ENCODE data around the gene TANC1.

The TANC1 gene

GRCh38 chr2:159211447-159212396 lies 243.3 kb downstream of the TANC1 start:
- in situ Hi-C loops (cut with MboI; ENCODE audit: low sequenced_read_pairs), result no loop called here

DNA sequence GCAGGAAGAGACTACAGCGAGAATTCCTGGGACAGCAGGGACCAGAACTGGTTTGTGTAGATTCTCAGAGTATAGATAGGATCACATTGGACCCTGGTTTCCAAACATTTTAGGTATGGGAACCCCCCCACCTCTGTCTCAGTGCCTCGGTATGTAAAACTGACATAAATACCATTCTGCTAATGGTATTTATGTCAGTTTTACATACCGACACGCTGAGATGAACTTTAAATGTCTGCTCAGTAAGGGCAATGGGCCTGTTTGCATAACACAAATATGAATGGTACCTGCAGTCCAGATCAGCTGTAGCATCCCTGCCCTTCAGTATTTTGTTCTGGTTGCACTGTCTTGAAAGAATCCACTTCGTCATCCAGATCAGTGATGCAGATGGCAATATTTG lies 244.9 kb downstream of the TANC1 start:
- in situ Hi-C loops (cut with MboI; ENCODE audit: low sequenced_read_pairs), result no loop called here

DNA sequence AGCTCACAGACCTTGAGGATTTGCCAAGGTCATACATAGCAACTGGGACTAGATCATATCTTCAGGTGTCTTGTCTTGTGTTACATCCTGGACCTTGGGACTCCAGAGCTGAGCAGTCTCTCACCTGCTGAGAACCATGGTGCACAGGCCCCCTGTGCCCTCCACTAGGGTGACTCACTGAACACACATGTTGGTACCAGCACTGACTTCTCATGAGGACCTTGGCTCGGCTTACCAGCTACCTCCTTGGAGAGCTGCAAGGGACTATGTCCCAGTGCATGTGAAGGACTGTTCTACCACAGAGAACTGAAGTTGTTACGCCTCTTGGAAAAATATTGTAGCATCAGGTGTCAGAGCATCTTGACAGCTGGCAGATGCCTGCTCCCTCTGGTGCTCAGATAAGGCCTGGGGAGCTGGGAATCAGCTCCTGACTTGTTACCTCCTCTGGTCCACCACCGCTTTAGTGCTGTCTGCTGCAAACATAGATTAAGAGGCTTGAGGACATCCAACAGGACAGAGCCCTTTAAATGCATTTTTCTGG lies 246.0 kb downstream of the TANC1 start:
- in situ Hi-C loops (cut with MboI; ENCODE audit: low sequenced_read_pairs), result no loop called here

- in situ Hi-C loops (cut with MboI; ENCODE audit: low sequenced_read_pairs), result no loop called here
These were observed 246.7 kb downstream of the TANC1 start for GRCh38 chr2:159215116-159215515.

DNA sequence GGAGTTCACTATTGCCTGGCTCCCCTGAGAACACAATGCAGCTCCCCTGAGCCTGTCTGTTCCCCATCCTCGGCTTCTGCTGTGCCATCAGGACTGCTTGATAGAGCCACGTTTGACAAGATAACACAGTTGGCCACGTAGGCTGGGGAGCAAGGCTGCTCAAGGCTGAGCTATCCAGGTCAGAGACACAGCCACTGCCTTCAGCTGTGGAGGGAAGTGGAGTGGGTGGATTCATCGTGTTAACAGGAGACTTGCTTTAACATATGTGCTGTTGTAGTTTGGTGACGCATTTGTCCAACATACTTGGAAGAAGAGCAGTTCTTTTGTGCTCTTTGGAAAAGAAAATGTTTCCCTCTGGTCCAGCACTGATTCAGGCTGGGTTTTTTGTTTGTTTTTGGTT lies 249.2 kb downstream of the TANC1 start:
- in situ Hi-C loops (cut with MboI; ENCODE audit: low sequenced_read_pairs), result no loop called here

DNA sequence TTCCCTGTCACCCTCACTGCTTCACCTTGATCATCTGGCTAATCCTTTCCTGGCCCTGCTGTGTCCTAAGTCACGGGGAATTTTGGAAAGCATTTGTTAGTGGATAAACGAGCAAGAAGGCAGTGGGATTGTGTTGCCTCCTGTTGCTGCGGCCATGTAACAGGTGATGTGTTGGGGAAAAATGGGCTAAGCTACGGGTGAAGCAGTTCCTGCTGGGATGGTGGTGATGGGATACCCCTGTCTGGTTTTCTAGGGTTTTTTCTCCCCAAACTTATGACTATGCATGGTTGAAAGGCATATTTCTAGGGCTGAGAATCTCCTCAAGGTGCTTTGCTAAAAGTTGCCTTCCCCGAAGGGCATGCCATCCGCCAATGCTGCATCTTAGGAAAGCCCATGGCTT lies 249.9 kb downstream of the TANC1 start:
- in situ Hi-C loops (cut with MboI; ENCODE audit: low sequenced_read_pairs), result no loop called here

DNA sequence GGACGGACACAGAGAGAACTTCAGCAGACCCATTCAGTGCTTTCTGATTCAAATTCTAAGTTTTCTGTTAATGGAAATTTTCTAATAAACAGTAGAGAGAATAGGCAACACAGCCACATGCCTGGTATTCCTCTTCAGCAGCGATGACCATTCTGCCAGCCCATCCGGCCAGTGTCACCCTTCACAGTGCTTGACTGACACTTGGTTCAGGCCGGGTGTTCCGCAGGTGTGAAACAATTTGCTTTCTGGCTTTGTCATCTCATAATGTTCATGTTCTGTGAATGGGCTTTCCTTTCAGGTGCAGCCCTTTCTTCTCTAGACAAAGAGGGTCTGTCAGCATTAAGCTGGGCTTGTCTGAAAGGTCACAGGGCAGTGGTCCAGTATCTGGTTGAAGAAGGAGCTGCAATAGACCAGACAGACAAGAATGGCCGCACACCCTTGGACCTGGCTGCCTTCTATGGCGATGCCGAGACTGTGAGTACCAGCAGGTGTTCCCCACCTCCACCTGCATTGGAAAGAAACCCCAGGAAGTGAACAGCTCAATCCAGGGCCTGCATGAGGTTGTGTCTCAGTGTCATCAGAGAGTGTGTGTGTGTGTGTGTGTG lies 251.1 kb downstream of the TANC1 start:
- in situ Hi-C loops (cut with MboI; ENCODE audit: low sequenced_read_pairs), result no loop called here

- in situ Hi-C loops (cut with MboI; ENCODE audit: low sequenced_read_pairs), result no loop called here
These were observed 255.8 kb downstream of the TANC1 start for GRCh38 chr2:159224061-159224813.

- in situ Hi-C loops (cut with MboI; ENCODE audit: low sequenced_read_pairs), result no loop called here
These were observed 256.9 kb downstream of the TANC1 start for GRCh38 chr2:159225025-159226016.

DNA sequence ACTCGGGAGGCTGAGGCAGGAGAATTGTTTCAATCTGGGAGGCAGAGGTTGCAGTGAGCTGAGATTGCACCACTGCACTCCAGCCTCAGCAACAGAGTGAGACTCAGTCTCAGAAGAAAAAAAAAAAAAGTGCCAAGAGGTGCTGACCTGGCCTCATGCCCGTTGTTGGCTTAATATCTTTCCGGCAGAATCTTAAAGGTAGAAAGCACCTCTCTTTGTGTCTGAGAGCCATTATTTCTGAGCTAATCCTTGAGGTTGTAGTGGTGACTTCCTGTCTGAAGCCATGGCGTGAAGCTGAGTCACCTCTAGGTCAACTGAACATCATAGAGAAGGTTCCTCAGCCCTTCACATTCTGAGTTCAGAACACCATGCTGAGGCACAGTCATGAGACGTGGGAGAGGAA lies 257.6 kb downstream of the TANC1 start:
- in situ Hi-C loops (cut with MboI; ENCODE audit: low sequenced_read_pairs), result no loop called here

GRCh38 chr2:159226608-159227385 lies 258.4 kb downstream of the TANC1 start:
- in situ Hi-C loops (cut with MboI; ENCODE audit: low sequenced_read_pairs), result no loop called here

DNA sequence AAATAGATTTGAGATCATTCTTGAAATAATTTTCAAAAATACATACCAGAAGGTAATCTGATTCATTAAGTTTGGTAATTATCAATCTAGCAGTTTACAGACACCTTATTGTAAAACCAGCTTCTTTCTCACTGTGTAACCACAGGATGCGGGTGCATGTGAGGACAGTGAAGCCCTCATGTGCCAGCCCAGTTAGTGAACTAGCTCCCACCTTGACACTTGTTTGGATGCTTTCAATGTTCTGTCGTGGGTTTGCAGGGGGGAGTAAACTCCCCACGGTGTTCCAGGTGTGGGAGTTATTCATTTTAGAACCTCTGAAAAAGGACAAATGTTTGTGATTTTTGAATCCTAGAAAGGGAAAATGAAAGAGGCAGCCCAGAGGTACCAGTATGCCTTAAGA lies 259.0 kb downstream of the TANC1 start:
- in situ Hi-C loops (cut with MboI; ENCODE audit: low sequenced_read_pairs), result no loop called here

GRCh38 chr2:159228081-159228581 lies 259.7 kb downstream of the TANC1 start:
- in situ Hi-C loops (cut with MboI; ENCODE audit: low sequenced_read_pairs), result no loop called here

DNA sequence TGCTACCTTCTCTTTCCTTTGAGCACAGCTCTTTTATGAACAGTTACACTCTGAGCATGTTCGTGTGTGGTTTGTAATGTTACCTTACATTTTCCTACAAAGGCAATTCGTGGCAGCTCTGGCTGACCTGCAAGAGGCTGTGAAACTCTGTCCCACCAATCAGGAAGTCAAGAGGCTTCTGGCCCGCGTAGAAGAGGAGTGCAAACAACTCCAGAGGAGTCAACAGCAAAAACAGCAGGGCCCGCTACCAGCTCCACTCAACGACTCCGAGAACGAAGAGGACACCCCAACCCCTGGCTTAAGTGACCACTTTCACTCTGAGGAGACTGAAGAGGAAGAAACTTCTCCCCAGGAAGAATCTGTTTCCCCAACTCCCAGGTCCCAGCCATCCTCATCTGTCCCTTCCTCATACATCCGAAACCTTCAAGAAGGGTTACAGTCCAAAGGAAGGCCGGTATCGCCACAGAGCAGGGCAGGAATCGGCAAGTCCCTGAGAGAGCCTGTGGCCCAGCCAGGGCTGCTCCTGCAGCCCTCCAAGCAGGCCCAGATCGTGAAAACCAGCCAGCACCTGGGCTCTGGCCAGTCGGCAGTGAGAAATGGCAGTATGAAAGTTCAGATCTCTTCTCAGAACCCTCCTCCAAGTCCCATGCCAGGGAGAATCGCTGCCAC lies 261.2 kb downstream of the TANC1 start:
- in situ Hi-C loops (cut with MboI; ENCODE audit: low sequenced_read_pairs), result no loop called here

GRCh38 chr2:159230145-159230877 lies 261.9 kb downstream of the TANC1 start:
- in situ Hi-C loops (cut with MboI; ENCODE audit: low sequenced_read_pairs), result no loop called here

DNA sequence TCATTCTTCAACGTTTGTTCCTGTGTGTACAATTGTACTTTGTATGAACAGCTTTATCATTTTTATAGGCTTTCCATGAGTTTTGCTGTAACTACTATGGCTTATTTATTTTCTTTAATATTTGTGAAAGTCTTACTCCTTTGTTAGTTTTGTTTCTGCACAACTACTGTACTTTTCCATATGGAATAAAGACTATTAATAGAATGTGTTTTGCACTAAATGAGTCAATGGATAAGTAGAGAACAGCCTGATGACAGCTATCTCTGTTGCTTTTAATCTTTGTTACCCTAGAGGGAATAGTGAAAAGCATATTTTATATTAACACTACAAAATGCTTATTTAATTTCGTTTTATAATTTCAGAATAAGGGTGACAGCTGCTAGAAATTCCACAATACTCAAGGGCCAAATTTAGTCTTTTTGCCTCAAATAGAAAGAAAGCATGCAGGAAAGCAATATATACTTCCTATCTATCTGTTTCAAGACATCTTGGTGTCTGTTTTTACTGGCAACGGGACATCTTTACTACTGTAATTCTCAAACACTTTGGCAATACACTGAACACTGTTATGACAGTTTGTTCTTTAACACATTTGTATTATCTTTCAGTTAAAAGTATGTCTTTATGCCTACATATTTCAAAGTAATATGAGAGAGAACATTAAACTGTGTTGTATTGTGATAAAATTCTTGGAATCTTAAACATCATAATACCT lies 264.2 kb downstream of the TANC1 start:
- in situ Hi-C loops (cut with MboI; ENCODE audit: low sequenced_read_pairs), result no loop called here

- in situ Hi-C loops (cut with MboI; ENCODE audit: low sequenced_read_pairs), result no loop called here
These were observed 266.4 kb downstream of the TANC1 start for GRCh38 chr2:159234868-159235267.
